ENCODE measurements around the gene DOCK1.

Gene DOCK1

GRCh38 chr10:127449490-127449889 lies 544.3 kb downstream of the DOCK1 start:
- DNase-seq, result no peak

- no peak for DNase-seq
Observed at GRCh38 chr10:127450644-127451043, 545.4 kb downstream of the DOCK1 start.

- DNase-seq, result no peak
Observed at GRCh38 chr10:127451628-127452027, 546.4 kb downstream of the DOCK1 start.

- no peak for DNase-seq
Observed at GRCh38 chr10:127452568-127452967, 547.3 kb downstream of the DOCK1 start.

- DNase-seq, result no peak
Observed at GRCh38 chr10:127453706-127454105, 548.5 kb downstream of the DOCK1 start.

GRCh38 chr10:127456122-127456521 lies 550.9 kb downstream of the DOCK1 start:
- no peak for DNase-seq

- DNase-seq, result no peak
Observed at GRCh38 chr10:127458016-127458810, 553.0 kb downstream of the DOCK1 start.

- no peak for DNase-seq
Observed at GRCh38 chr10:127458829-127459228, 553.6 kb downstream of the DOCK1 start.

GRCh38 chr10:127459918-127460317 lies 554.7 kb downstream of the DOCK1 start:
- no peak for DNase-seq

GRCh38 chr10:127462643-127463295 lies 557.5 kb downstream of the DOCK1 start:
- DNase-seq, result no peak

- no peak for DNase-seq
Observed at GRCh38 chr10:127463548-127463947, 558.3 kb downstream of the DOCK1 start.

- no peak for DNase-seq
Observed at GRCh38 chr10:127464561-127464960, 559.3 kb downstream of the DOCK1 start.

GRCh38 chr10:127467811-127468210 lies 562.6 kb downstream of the DOCK1 start:
- DNase-seq, result no peak

- no peak for DNase-seq
Observed at GRCh38 chr10:127468632-127469031, 563.4 kb downstream of the DOCK1 start.

- DNase-seq, result no peak
Observed at GRCh38 chr10:127470911-127471310, 565.7 kb downstream of the DOCK1 start.

- DNase-seq, result no peak
Observed at GRCh38 chr10:127472976-127473375, 567.7 kb downstream of the DOCK1 start.

GRCh38 chr10:127474501-127474900 lies 569.3 kb downstream of the DOCK1 start:
- no peak for DNase-seq

- no peak for DNase-seq
Observed at GRCh38 chr10:127485153-127485857, 580.1 kb downstream of the DOCK1 start.

GRCh38 chr10:127486355-127486754 lies 581.1 kb downstream of the DOCK1 start:
- no peak for DNase-seq

GRCh38 chr10:127492607-127493250 lies 587.5 kb downstream of the DOCK1 start:
- DNase-seq, result no peak

- no peak for DNase-seq
Observed at GRCh38 chr10:127496035-127496434, 590.8 kb downstream of the DOCK1 start.

- no peak for DNase-seq
Observed at GRCh38 chr10:127497685-127498084, 592.5 kb downstream of the DOCK1 start.

- no peak for DNase-seq
Observed at GRCh38 chr10:127498087-127498486, 592.9 kb downstream of the DOCK1 start.

Measured in NCI-H2107 (cell line).